Measurements from ENCODE around the gene TXNDC16.

Gene TXNDC16

DNA sequence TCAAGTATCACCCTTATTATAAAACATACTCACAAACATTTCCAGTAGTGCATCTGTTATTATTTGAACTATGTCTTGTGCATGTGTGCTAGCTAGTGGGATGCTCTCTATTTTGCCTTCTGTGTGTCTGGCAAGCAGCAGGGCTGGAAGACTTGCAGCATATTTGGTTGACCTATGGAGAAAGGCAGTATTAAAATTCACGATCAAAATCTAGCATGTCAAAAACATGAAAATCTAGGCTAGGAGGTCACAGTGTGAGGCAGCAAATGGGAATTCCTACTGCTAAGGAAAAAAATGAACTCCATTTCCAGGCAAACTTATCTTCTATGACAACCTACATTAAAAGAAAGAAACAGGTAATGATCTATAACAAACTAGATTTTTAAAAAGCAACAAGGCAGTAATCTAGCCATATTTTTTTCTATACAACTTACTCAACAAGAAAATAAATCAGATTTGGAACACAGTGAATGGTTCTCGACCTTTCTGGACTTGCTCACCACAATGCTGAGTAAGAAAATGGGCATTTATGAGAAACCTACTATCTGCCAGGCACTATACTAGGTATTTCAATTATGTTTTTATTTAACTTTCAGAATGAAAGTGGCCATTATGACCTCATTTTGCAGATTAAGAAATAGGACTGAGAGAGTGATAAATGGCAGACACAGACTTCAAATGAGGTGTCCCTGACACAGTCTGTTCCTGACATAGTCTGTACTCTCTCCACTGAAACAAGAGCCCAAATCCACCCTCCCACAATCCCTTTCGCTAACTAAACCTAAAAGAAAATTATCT is 96.8 kb downstream of the TXNDC16 start:
- in situ Hi-C loops (cut with MboI; ENCODE audit: low sequenced_read_pairs), result no loop called here

GRCh38 chr14:52447236-52447635 is 105.1 kb downstream of the TXNDC16 start:
- in situ Hi-C loops (cut with MboI; ENCODE audit: low sequenced_read_pairs), result no loop called here

GRCh38 chr14:52446355-52446754 is 106.0 kb downstream of the TXNDC16 start:
- in situ Hi-C loops (cut with MboI; ENCODE audit: low sequenced_read_pairs), result no loop called here

DNA sequence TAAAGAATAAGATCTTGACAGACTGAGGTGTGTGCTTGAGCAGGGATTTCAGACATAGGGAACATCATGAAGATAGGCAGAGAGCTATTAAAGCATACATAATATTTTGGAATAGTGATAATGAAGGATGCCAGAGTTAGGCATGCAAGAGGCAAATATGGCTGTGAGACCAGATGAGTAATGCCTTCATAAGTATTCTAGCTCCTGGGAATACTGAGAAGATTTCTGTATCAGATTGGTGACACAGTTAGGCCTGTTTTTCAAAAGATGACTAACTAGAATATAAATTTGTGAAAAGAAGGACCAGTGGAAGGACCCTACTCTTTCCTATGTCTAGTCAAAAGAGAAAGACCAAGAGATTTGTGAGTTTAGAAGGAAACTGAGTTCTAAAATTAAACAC is 108.8 kb downstream of the TXNDC16 start:
- in situ Hi-C loops (cut with MboI; ENCODE audit: low sequenced_read_pairs), result no loop called here

GRCh38 chr14:52442602-52443001 is 109.7 kb downstream of the TXNDC16 start:
- in situ Hi-C loops (cut with MboI; ENCODE audit: low sequenced_read_pairs), result no loop called here

DNA sequence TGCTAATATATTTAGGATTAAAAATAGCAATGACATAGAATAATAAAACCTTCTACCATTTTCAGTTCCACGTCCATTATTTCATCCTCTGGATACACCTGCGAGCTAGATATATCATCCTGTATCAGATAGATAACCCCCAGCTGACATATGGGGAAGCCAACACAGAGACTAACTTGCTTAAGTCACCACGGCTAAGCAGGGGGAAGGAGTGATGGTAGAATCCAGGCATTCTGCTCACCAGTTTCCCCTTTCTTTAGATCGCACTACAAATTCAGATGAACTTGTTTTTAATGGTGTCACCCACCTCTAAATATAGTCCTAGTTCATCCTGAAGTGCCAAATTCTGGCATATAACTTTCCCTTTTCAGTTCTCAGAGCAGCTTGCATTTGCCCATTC is 110.1 kb downstream of the TXNDC16 start:
- in situ Hi-C loops (cut with MboI; ENCODE audit: low sequenced_read_pairs), result no loop called here

DNA sequence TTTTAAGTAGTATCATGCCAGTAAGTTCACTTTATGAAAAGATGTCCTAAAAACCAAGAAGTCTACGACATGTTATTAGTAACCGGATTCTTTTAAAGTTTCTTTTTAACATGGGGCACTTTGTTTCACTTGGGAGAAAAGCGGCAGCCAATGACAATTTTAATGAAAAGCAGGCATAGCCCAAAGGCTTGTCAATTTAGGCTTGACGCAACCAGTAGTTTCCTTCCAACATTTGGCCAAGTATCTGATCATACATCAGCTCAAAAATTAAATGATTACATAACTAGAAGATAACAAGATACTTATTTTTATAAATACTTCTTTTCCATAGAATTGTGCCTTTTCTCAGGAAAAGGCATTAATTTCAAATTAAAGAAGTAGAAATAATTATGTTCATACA is 112.8 kb downstream of the TXNDC16 start:
- in situ Hi-C loops (cut with MboI; ENCODE audit: low sequenced_read_pairs), result no loop called here

DNA sequence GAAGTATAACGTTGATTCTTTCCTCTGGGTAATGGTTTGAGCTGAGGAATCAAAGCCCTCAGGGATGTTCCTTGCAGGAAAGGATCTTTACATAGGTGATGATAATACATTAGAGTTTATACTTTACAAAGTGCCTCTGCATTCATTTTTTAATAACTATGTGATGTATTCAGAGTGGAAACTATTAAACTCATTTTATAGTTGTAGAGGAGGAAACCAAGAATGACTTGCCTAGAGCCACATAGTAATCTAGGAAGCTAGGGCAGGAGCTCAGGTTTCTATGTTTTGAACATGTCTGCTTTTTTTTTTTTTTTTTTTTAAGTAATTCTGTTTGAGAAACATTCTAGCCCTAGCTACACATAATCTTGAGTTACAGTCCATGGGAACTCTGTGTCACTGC is 117.3 kb downstream of the TXNDC16 start:
- in situ Hi-C loops (cut with MboI; ENCODE audit: low sequenced_read_pairs), result no loop called here

GRCh38 chr14:52430474-52430873 is 121.8 kb downstream of the TXNDC16 start:
- in situ Hi-C loops (cut with MboI; ENCODE audit: low sequenced_read_pairs), result no loop called here

DNA sequence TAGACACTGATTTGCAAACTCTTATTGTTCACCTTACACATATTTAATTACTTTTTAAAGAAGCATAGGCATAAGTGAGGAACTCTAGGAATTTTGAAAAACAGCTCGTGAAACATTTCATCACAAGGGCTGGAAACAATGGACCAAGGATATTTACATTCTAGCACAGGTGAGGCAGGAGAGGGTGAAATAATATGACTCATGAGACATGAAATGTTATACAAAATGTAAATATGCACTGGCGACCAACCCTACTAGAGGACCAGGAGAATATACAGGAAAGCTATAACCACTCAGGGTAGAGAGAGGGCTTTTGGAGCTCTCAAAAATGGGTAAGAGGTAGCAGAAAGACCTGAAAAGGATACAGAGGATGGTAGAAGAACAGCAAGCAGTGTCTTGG is 122.9 kb downstream of the TXNDC16 start:
- in situ Hi-C loops (cut with MboI; ENCODE audit: low sequenced_read_pairs), result no loop called here

DNA sequence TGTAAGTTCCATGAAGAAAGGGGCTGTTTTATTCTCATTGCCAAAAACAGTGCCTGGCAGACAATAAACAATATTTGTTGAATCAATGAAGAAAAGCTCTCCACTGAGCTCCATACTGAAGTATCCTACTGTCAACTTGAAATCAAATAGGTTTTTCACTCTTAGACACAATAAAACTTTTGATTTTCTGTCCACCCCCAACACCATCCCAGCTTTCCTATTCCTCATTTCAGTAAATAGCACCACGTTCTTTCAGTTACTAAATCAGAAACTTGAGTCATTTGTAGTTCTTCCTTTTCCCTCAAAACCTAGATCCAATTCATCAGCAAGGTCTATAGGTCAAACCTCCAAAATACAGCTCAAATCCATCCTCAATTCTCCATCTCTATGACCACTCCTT is 124.8 kb downstream of the TXNDC16 start:
- in situ Hi-C loops (cut with MboI; ENCODE audit: low sequenced_read_pairs), result no loop called here

GRCh38 chr14:52422650-52423356 is 129.5 kb downstream of the TXNDC16 start:
- in situ Hi-C loops (cut with MboI; ENCODE audit: low sequenced_read_pairs), result no loop called here

- in situ Hi-C loops (cut with MboI; ENCODE audit: low sequenced_read_pairs), result no loop called here
Measured at GRCh38 chr14:52417139-52417538, 135.2 kb downstream of the TXNDC16 start.

- in situ Hi-C loops (cut with MboI; ENCODE audit: low sequenced_read_pairs), result no loop called here
Measured at GRCh38 chr14:52413729-52414408, 138.4 kb downstream of the TXNDC16 start.

GRCh38 chr14:52412426-52412825 is 139.9 kb downstream of the TXNDC16 start:
- in situ Hi-C loops (cut with MboI; ENCODE audit: low sequenced_read_pairs), result no loop called here

DNA sequence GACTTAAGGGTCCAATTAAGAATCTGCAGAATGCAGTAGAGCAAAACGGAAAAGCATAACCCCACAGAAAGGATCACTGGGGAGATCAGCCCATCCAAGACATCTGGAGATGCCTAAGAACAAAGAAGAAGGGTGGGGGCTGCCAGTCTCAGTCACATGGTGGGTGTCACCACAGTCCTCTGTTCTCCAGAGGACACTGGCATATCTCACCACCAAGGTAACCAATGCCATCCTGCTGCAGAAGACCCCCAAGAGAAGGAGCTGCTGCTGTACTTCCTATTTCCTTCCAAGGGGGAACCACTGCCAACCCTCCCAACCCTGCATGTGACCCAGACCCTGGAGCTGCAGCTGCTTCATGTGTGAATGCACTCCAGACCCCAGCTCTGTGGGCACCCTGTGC is 147.0 kb downstream of the TXNDC16 start:
- in situ Hi-C loops (cut with MboI; ENCODE audit: low sequenced_read_pairs), result no loop called here

GRCh38 chr14:52402812-52403526 is 149.3 kb downstream of the TXNDC16 start:
- in situ Hi-C loops (cut with MboI; ENCODE audit: low sequenced_read_pairs), result no loop called here

DNA sequence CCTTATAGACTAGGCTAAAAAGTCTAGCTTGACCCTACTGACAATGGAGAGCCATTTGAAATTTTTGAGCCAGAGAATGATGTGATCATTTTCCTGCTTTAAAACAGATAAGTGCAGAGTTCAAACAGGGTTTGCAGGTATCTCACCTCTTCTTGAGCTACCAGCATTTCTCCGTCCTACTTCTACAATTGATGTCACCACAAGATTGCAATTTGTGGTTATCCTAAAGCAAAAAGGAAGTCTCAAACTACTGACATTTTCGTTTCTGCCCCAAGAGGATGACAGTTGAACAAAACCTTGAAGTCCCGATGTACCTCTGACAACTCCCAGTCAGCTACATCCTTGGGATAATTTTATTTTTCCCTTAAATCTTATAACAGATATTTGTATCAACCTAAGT is 151.5 kb downstream of the TXNDC16 start:
- in situ Hi-C loops (cut with MboI; ENCODE audit: low sequenced_read_pairs), result no loop called here

GRCh38 chr14:52399921-52400595 is 152.2 kb downstream of the TXNDC16 start:
- in situ Hi-C loops (cut with MboI; ENCODE audit: low sequenced_read_pairs), result no loop called here

GRCh38 chr14:52399104-52399503 is 153.2 kb downstream of the TXNDC16 start:
- in situ Hi-C loops (cut with MboI; ENCODE audit: low sequenced_read_pairs), result no loop called here

DNA sequence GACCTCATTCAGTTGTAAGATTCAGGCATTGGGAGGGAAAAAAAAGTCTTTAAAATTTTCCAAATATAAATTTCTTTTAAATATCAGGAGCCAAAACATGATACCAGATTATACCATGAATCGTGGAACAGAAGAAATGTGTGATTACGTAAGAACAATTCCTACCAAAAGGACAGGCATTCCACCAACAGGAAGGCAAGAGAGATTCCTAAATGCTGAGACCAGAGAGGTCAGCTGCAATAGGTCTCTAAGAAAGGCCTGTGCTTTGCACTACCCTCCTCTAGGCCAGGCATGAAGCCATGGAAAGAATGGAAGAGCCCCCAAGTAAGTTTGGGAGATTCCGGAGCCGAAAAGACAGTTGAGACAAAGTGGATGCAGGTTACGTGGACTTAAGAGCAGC is 154.5 kb downstream of the TXNDC16 start:
- in situ Hi-C loops (cut with MboI; ENCODE audit: low sequenced_read_pairs), result no loop called here
